GM21381 (cell line): ENCODE data around the gene FRMD4A.

Experiments used
- ATAC-seq: cut with Tn5 transposase; IDR thresholded peaks from one replicate; pipeline ENCODE4 v1.9.1; 2021; ENCODE audit warnings: mild to moderate bottlenecking, moderate library complexity; ENCODE audit not compliant: unreplicated experiment

The FRMD4A gene

GRCh38 chr10:13612654-13613373, 717.9 kb downstream of the FRMD4A start:
- no peak for ATAC-seq

- ATAC-seq = no peak
Measured at GRCh38 chr10:13608246-13608853, 722.4 kb downstream of the FRMD4A start.

DNA sequence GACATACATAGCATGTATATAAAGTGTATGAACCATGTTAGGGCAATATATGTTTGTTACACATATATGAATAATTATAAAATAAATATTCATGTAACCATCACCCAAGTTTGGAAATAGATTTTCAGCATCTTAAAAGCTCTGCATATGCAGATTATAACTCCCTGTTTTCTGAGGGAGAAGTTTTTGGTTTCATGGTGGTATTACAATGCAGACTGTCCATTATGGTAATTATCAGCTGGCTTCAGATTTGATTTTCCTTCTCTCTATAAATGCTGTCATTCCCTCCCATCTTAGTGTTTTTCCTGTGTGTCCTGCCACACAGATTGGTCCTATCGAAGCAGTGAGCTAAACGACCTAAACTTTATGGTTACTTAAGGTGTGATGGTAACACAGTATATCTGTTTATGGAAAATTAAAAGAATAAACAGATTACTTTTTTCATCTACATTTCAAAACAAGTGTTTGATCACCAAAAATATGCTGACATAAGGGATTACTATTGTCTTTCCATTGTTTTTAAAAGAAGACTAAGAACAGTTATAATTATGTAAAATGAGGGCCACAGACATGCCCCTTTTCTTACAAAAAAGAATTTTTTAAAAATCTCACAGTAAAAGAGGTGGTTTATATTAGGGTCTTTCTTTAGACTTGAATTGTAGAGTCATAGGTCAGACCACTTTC, 726.2 kb downstream of the FRMD4A start:
- no peak for ATAC-seq

DNA sequence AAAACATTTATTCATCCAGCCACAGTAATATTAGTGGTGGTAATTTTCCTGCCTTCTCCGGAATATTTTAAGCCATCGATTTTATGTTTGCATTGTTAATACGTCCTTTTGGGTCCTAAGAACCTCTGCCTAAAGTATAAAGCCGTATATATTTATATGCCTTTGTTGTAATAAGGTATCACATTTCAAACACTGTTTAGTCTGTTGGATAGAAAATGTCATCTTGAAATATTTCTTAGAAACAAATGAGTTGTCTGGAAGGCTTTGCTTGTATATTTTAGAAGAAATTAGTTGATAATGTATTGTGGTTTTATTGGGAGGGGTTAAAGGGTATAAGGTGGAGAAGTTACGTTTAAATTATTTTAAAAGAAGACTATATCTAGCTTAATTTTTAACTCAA, 732.8 kb downstream of the FRMD4A start:
- no peak for ATAC-seq

DNA sequence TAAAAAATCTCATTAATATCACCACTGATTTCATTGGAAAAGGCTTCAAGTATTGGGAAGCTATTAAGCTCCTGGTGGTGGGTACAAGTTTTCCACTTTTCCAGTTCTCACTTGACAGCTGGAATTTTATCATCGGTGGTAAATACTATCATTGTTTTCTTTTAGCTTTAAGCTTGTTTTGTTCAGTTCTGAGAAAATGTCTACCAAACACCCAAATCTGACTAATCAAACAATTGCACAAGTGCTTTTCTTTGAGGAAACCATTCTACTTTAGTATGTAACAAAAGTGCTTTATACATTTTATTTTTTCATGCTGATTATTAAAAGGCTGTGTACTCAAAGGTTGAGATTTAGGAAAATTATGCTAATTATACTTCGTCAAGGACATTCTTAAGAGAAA, 736.1 kb downstream of the FRMD4A start:
- no peak for ATAC-seq
